DMS153 treated with DMSO at 0.1 percent for 48 hours (cell line): ENCODE data around the gene FZD4.
A peak's percentile ranks its signal among the peaks of the same experiment; 100 is the strongest.
"Not testable (repeated sequence)": the region's sequence is repeated elsewhere in the genome, so short reads cannot be mapped to it uniquely, and the experiment has no call there.

Source experiments
- DNase-seq: peaks from one replicate; lab custom pipeline; 2025; ENCODE audit not compliant: unreplicated experiment; lab: John Stamatoyannopoulos, UW

Gene FZD4

GRCh38 chr11:86955361-86956120 is at the start of gene FZD4:
Gene FZD4 (minus strand): TSS chr11:86955395. CDS start chr11:86955085, 310 bp downstream.
- peak; percentile 77 for DNase-seq

DNA sequence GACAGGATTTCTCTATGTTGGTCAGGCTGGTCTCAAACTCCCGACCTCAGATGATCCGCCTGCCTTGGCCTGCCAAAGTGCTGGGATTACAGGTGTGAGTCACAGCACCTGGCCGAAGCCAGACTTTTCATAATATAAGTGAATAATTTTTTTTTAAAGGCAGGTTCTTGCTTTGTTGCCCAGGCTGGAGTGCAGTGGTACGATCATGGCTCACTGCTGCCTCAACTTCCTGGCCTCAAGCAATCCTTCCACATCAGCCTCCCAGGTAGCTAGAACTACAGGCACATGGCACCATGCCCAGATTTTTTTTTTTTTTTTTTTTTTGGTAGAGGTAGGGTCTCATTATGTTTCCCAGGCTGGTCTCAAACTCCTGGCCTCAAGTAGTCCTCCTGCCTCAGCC is 49.1 kb upstream of the FZD4 start:
- DNase-seq = not testable (repeated sequence)

GRCh38 chr11:87002918-87003317 is 47.7 kb upstream of the FZD4 start:
- DNase-seq = no peak

DNA sequence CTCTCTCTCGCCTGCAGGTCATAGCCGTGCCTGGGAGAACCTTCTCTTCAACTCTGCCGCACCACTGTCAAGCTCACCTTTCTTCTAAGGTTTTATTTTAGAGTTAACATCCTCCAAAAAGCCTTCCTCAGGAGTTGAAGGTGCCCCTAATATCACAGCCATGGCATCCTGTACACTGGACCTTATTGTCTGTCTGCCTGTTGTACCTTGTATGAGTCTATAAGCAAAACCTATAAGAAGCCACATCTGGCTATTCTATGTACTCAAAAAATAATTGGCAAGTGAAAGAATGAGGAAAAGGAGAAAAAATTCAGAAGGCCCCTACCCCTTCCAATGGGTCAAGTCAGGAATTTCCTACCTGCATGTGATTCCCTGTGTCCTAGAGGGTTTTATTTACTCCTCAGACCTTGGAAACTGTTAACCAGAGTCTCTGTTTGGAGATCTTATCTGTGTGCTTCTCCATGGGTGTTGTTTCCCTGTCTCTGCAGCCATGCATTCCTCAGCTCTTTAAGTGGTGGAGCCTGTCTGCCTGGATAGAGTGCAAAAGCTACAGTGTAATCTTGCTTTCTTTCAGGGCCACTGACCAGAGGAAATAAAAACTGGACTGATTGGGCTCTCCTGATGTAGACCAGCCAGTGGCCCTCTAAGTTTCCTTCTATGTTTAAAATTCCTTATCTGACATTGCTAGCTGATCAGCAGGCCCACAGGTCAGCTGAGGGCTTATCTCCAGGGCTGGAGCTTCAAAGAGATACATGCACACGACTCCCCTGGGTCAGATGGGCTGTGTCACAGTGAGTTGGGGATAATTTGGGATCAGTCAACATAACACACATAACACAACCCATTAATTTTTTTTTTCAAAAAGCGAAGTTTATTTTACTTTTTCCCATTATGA is 44.9 kb upstream of the FZD4 start:
- no peak for DNase-seq

DNA sequence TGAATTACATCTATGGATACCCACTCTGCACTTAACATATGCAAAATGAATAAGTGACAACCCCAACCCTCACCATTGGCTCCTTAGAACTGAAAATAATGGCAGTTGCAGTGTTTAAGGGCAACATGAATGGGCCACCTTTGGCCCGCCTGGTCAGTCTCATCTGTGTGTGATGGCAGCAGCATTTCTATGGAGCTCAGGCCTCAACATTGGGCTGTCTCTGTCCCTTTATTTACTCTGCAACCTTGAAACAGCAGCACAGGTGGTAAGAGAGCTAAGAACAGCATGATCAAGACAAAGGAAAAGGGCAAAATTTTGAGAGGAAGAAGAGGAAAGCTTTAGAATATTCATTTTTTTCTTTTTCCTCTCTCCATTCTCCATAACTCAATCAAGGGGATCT is 44.2 kb upstream of the FZD4 start:
- DNase-seq = no peak

DNA sequence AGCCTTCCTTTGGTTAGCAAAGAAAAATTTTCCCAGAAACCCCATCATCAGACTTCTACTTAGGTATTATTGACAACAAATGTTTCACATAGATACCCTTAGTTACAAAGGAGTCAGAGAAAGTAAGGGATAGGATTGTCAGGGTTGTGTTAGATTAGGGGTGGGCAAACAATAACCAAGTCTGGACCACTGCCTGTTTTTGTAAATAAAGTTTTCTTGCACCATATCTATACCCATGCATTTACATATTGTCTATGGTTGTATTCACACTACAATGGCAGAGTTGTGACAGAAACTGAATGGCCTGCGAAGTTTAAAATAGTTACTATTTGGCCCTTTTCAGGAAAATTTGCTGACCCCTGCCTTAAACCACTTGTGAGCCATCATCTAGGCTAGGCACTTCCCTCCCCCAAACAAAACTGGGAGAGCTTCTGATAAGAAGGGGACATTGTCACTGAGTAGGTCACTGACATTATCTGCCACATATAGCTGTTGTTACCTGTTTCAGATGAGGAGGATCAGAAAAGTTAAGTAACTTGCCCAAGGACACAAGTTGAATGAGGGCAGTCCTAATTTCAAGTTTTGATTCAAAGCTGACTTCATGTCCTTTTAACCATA is 41.9 kb upstream of the FZD4 start:
- no peak for DNase-seq

DNA sequence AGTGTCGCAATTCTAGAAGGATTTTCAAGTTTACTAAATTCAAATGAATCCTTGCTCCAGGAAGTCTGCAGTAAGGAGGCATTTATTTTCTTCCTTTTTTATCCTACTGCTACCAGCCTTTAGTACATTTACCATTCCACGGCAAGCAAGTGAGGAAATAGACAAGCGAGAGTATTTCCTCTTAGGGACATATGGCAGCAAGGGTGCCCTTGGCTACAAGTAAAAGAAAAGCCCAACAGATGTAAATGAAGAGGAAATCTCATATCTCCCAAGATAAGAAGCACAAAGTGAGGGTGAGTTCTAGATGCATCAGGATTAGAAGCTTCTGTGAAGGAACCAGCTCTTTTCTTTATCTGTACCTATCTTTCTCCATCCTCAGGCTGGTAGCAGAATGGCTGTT is 37.8 kb upstream of the FZD4 start:
- no peak for DNase-seq

GRCh38 chr11:86992340-86992739 is 37.1 kb upstream of the FZD4 start:
- DNase-seq = not testable (repeated sequence)

- no peak for DNase-seq
Observed at GRCh38 chr11:86991341-86991740, 36.1 kb upstream of the FZD4 start.

- DNase-seq = no peak
Observed at GRCh38 chr11:86990515-86990914, 35.3 kb upstream of the FZD4 start.

DNA sequence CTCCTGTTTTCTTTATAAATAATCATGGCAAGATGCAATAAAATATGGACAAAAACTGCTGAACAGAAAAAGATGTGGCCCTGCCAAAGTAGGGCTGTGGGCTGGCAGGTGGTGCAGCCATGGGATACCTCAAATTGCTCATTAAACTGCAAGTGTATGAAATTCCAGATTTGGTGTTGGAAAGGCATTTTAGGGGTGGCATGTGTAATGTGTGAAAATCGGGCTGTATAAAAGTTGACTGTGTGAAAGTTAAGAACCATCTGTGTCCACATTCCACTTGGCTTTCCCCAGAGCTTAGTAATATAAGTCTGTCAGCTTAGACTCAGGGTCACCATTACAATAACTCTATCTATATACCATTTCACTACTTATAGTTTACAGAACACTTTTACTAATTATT is 34.8 kb upstream of the FZD4 start:
- DNase-seq = no peak

- no peak for DNase-seq
Observed at GRCh38 chr11:86988351-86988881, 33.2 kb upstream of the FZD4 start.

- DNase-seq = no peak
Observed at GRCh38 chr11:86987679-86988078, 32.5 kb upstream of the FZD4 start.

GRCh38 chr11:86984701-86985100 is 29.5 kb upstream of the FZD4 start:
- no peak for DNase-seq

GRCh38 chr11:86983021-86983488 is 27.9 kb upstream of the FZD4 start:
- DNase-seq = no peak

- DNase-seq = no peak
Observed at GRCh38 chr11:86981777-86982540, 26.8 kb upstream of the FZD4 start.

DNA sequence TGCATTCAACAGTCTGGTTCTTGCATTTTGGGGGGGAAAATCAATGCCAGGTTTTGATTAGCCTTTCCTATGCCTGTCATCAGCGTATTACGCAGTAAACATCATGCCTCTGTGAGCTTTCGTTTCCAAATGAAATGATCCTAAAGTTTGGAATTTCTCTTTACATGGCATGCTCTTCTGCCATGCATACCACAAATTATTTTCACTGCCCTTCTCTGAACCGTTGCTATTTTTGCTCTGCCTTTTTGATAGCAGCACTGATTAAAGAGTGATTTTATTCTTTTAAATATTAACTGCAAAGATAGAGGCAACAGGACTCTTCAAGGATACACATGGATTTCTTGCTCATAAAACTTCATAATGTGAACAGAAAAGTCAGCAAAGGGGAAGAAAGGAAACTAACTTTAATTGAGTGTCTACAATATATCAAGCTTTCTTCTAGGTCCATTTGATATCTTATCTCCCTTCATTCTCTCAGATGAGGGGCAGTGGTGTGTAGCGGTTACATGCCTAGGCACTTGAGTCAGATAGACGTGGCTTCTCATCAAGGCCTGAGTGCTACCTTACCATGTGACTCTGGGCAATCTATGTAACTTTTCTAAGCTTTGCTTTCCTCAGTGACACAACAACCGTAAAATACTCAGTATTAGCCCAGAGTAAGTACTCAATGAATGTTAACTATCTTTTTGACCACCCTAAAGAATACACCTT is 25.0 kb upstream of the FZD4 start:
- DNase-seq = no peak

DNA sequence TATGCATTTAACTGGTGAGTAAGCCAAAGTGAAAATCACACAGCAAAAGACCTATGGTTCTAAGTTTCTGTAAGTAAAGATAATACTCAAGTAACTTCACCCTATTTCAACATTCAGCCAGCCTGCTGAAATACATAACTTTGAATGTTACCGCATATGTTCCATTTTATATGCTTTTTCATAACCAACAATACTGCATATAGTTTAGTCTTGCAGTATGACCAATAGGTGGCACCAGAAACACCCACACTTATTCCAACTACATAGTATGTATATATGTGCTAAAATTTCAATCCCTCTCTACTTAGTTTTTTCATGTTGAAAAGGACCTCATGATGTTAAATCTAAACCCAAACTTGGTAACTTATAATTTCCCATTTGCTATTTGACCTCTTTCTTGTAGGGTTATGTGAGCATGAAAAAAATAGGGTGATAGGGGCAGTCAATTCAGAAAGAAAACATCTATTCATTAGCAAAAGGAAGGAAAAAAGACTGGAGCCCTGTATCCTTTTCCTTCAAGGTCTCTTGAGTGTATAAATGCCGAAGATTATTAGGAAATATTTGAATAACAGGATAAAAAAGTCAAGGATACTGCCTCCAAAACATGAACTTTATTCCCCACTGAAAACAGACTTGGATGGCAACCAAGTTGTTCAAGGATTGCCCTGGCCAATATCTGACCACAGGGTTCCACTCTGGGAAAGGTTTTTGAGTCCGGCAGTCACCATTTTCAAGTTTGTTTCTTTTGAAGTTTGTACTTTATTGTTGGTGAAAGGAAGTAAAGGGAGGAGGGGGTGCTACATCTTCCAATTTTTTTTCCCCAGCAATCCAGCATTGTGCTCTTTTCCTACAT is 23.8 kb upstream of the FZD4 start:
- DNase-seq = peak; percentile 8

GRCh38 chr11:86978247-86978646 is 23.1 kb upstream of the FZD4 start:
- DNase-seq = no peak
